ENCODE results near the gene CENPT.

Gene CENPT

DNA sequence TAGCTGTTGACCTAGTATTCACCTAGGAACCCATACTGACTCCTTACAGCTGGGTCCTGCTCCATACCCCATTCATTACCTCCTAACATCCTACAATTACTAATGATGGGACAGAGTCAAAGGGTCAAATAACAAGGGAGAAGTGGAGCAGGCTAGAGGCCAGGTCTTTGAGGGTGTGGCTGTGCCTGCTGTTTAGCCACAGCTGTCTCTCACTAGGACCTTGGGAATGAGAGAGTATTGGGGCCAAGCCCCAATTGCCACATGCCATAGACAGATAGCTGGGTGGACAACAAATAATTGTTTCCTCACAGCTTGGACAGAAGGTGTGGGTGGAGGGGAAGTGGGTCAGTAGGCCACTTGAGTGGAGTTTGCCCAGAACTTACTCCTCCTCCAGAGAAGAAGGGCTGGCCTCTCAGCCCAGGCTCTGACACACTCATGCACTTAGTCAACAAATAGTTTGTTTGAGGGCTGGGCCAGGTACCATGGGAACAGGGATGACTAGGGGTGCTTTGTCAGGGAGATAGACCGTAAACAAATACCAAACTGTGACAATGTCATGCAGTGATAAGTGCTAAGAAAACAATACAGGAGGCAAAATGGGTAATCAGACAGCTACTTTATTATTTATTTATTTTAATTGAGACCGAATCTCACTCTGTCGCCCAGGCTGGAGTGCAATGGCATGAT is 10.2 kb upstream of the CENPT start:
- no peak overlapping the region for H3K27ac ChIP-seq
- TF ChIP-seq, protein P1, sequence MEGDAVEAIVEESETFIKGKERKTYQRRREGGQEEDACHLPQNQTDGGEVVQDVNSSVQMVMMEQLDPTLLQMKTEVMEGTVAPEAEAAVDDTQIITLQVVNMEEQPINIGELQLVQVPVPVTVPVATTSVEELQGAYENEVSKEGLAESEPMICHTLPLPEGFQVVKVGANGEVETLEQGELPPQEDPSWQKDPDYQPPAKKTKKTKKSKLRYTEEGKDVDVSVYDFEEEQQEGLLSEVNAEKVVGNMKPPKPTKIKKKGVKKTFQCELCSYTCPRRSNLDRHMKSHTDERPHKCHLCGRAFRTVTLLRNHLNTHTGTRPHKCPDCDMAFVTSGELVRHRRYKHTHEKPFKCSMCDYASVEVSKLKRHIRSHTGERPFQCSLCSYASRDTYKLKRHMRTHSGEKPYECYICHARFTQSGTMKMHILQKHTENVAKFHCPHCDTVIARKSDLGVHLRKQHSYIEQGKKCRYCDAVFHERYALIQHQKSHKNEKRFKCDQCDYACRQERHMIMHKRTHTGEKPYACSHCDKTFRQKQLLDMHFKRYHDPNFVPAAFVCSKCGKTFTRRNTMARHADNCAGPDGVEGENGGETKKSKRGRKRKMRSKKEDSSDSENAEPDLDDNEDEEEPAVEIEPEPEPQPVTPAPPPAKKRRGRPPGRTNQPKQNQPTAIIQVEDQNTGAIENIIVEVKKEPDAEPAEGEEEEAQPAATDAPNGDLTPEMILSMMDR (conservative IDR thresholded peaks at IDR 0.05) = no peak

GRCh38 chr16:67856927-67857546 is 9.5 kb upstream of the CENPT start:
- TF ChIP-seq, protein P1 (conservative IDR thresholded peaks at IDR 0.05) = no peak
- H3K27ac ChIP-seq = no peak overlapping the region

GRCh38 chr16:67855789-67856188 is 8.3 kb upstream of the CENPT start:
- TF ChIP-seq, protein P1 (conservative IDR thresholded peaks at IDR 0.05) = no peak
- no peak overlapping the region for H3K27ac ChIP-seq

DNA sequence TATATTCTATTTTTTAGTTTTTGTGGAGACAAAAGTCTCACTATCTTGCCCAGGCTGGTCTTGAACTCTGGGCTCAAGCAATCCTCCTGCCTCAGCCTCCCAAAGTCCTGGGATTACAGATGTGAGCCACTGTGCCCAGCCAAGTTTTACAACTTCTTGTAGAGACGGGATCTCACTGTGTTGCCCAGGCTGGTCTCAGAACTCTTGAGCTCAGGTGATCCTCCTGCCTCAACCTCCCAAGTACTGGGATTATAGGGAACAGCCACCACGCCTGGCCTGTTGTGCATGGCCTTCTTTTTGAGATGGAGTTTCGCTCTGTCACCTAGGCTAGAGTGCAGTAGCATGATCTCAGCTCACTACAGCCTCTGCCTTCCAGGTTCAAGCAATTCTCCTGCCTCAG is 6.2 kb upstream of the CENPT start:
- TF ChIP-seq, protein P1 (conservative IDR thresholded peaks at IDR 0.05) = no peak
- H3K27ac ChIP-seq = no peak overlapping the region

- H3K27ac ChIP-seq = peak overlapping the region; percentile 85
- TF ChIP-seq, protein P1 (conservative IDR thresholded peaks at IDR 0.05) = no peak
These were observed 625 bp upstream of the CENPT start for GRCh38 chr16:67848118-67848517.

GRCh38 chr16:67846320-67847063 is 1.0 kb downstream of the CENPT start, which contains the start of gene NUTF2:
Gene NUTF2 (plus strand): TSS chr16:67846933. CDS start chr16:67865131, 18,198 bp downstream.
- TF ChIP-seq, protein P1 (conservative IDR thresholded peaks at IDR 0.05) = no peak
- peak within 1 kb of the TSS; percentile 85 for H3K27ac ChIP-seq

DNA sequence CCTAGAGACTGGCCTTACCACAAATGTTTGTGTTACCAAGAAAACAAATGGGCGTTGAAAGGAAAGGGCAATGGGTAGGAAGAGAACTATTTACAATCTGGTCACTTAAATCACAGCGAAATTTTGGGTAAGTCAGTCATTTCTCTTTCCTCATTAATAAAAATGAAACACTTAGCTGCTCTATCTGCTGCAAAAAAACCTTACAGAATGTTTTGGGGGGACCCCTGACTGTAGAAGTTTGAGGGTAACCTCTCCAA is 1.5 kb downstream of the CENPT start:
- TF ChIP-seq, protein P1 (conservative IDR thresholded peaks at IDR 0.05) = no peak
- H3K27ac ChIP-seq = peak overlapping the region; percentile 85

Measured in VCaP (cell line).